Trophoblast cell (in vitro differentiated cells and primary cell): ENCODE measurements around the gene MKNK1.

Experiments used
- DNase-seq, 2 donors: peaks; one replicate each; pipeline ENCODE4 v3.0.0-alpha.2; 2016
- H2AFZ ChIP-seq: 2 replicates; pipeline ENCODE4 v1.6.1; 2013; ENCODE audit warnings: low read length, moderate library complexity, mild to moderate bottlenecking; ENCODE audit not compliant: insufficient read depth, poor library complexity
- H2AK5ac ChIP-seq: 2 replicates; pipeline ENCODE4 v1.6.1; 2013; ENCODE audit warnings: mild to moderate bottlenecking, low read length
- H2BK120ac ChIP-seq: 2 replicates; pipeline ENCODE4 v1.6.1; 2013; ENCODE audit warnings: low read length, mild to moderate bottlenecking, moderate library complexity; ENCODE audit not compliant: insufficient read depth, poor library complexity
- H2BK12ac ChIP-seq: 2 replicates; pipeline ENCODE4 v1.6.1; 2013; ENCODE audit warnings: mild to moderate bottlenecking, low read length, moderate library complexity
- H2BK5ac ChIP-seq: 2 replicates; pipeline ENCODE4 v1.6.1; 2013; ENCODE audit warnings: low read length, low read depth, moderate library complexity, mild to moderate bottlenecking; ENCODE audit not compliant: poor library complexity
- H3K14ac ChIP-seq: 2 replicates; pipeline ENCODE4 v1.6.1; 2013; ENCODE audit warnings: mild to moderate bottlenecking, low read length
- H3K18ac ChIP-seq: 2 replicates; pipeline ENCODE4 v1.6.1; 2013; ENCODE audit warnings: mild to moderate bottlenecking, low read length
- H3K23ac ChIP-seq: 2 replicates; pipeline ENCODE4 v1.6.1; 2013; ENCODE audit warnings: low read length
- H3K27ac ChIP-seq: 2 replicates; pipeline ENCODE4 v1.5.1; 2013; ENCODE audit warnings: low read depth, mild to moderate bottlenecking, inconsistent platforms, low read length, moderate library complexity
- H3K27me3 ChIP-seq: 2 replicates; pipeline ENCODE4 v1.6.1; 2013; ENCODE audit warnings: inconsistent platforms, mild to moderate bottlenecking, low read length, moderate library complexity; ENCODE audit not compliant: insufficient read depth
- H3K36me3 ChIP-seq, 2 experiments: 1 replicate in 1 of 2; 2 replicates in 1 of 2; pipeline ENCODE4 v1.6.1; 2013; ENCODE audit warnings: low read length in 2 of 2, mild to moderate bottlenecking in 2 of 2, moderate library complexity in 1 of 2; ENCODE audit not compliant: insufficient read depth in 2 of 2, control insufficient read depth in 1 of 2
- H3K4ac ChIP-seq: 2 replicates; pipeline ENCODE4 v1.6.1; 2013; ENCODE audit warnings: low read depth, mild to moderate bottlenecking, low read length, moderate library complexity
- H3K4me1 ChIP-seq, 2 experiments: 1 replicate in 1 of 2; 2 replicates in 1 of 2; pipeline ENCODE4 v1.6.1; 2013; ENCODE audit warnings: low read length in 2 of 2, mild to moderate bottlenecking in 2 of 2, moderate library complexity in 1 of 2; ENCODE audit not compliant: insufficient read depth in 2 of 2, control insufficient read depth in 1 of 2
- H3K4me2 ChIP-seq: 2 replicates; pipeline ENCODE4 v1.6.1; 2013; ENCODE audit warnings: inconsistent platforms, mild to moderate bottlenecking, low read length, moderate library complexity
- H3K4me3 ChIP-seq: 2 replicates; pipeline ENCODE4 v1.5.1; 2013; ENCODE audit warnings: mild to moderate bottlenecking, low read depth, low read length, inconsistent platforms
- H3K79me1 ChIP-seq: one replicate; pipeline ENCODE4 v1.6.1; 2013; ENCODE audit warnings: low read length
- H3K79me2 ChIP-seq: 2 replicates; pipeline ENCODE4 v1.6.1; 2013; ENCODE audit warnings: low read length, mild to moderate bottlenecking; ENCODE audit not compliant: control insufficient read depth, insufficient read depth, poor library complexity
- H3K9ac ChIP-seq: 2 replicates; pipeline ENCODE4 v1.6.1; 2013; ENCODE audit warnings: mild to moderate bottlenecking, low read length
- H3K9me3 ChIP-seq: 2 replicates; pipeline ENCODE4 v1.6.1; 2013; ENCODE audit warnings: low read depth, mild to moderate bottlenecking, control low read depth, inconsistent platforms, low read length; ENCODE audit not compliant: insufficient read depth
- H4K12ac ChIP-seq: 2 replicates; pipeline ENCODE4 v1.6.1; 2013; ENCODE audit warnings: low read depth, mild to moderate bottlenecking, low read length, moderate library complexity
- H4K8ac ChIP-seq: 2 replicates; pipeline ENCODE4 v1.6.1; 2013; ENCODE audit warnings: low read depth, mild to moderate bottlenecking, low read length, moderate library complexity
- H4K91ac ChIP-seq: one replicate; pipeline ENCODE4 v1.6.1; 2013; ENCODE audit warnings: low read depth, mild to moderate bottlenecking, low read length, moderate library complexity
- WGBS: extraction: QIAGEN DNeasy Blood & Tissue Kit; methylation state at CpG from one replicate; pipeline ENCODE4 v1.1.7; 2013; ENCODE audit warnings: missing lambda C conversion rate; ENCODE audit not compliant: insufficient read length, insufficient coverage; ENCODE audit errors: extremely low coverage; 5-methylcytosine and 5-hydroxymethylcytosine counted together

The MKNK1 gene

DNA sequence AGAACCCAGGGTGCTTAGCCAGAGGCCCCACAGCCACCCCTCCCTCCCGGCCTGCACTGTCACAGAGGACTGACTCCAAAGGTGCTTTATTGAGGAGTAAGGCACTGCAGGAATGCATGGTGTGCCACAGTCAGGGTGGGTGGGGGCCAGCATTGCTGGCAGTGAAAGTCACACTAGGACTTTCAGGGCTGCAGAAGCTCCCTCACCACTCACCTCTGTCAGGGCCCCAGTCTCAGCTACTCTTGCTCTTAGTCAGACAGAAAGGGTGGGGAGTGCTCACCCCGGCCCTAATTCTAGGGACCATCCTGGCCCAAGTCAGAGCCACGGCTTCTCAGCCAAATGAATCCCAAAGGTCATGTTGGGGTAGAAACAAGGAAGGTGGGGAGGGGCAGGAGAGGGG lies 72.0 kb downstream of the MKNK1 start:
- H3K23ac ChIP-seq: no peak overlapping the region

GRCh38 chr1:46530791-46531409 lies 73.2 kb downstream of the MKNK1 start:
- no peak overlapping the region for H4K8ac ChIP-seq
- H3K18ac ChIP-seq: no peak overlapping the region
- H2BK12ac ChIP-seq: no peak overlapping the region
- H2BK5ac ChIP-seq: no peak overlapping the region
- no peaks in the 10 kb centered on the region for H3K79me1 ChIP-seq
- no peak overlapping the region for H3K4me3 ChIP-seq
- no peak overlapping the region for H4K12ac ChIP-seq
- H3K9ac ChIP-seq: no peak overlapping the region
- H3K4me1 ChIP-seq: peaks cover 6 to 7% of the 10 kb centered on the region in 2 experiments
- no peak overlapping the region for H4K91ac ChIP-seq
- WGBS: no CpG with 5 or more reads among the region's 6 CpGs
- H3K27me3 ChIP-seq: peaks cover 33% of the 10 kb centered on the region
- H2AFZ ChIP-seq: no peak overlapping the region
- no peak overlapping the region for H3K27ac ChIP-seq
- H3K23ac ChIP-seq: no peak overlapping the region
- H2AK5ac ChIP-seq: no peak overlapping the region
- no peak overlapping the region for H3K14ac ChIP-seq
- no peak for DNase-seq
- no peak overlapping the region for H2BK120ac ChIP-seq
- H3K9me3 ChIP-seq: peaks cover 2% of the 10 kb centered on the region
- H3K36me3 ChIP-seq: no peaks in the 10 kb centered on the region
- no peak overlapping the region for H3K4ac ChIP-seq
- H3K79me2 ChIP-seq: no peaks in the 10 kb centered on the region
- no peak overlapping the region for H3K4me2 ChIP-seq

More for the DNA sequence above, 72.0 kb downstream of the MKNK1 start:
- no peaks in the 10 kb centered on the region for H3K79me1 ChIP-seq
- no peak overlapping the region for H4K12ac ChIP-seq
- no peak overlapping the region for H2BK5ac ChIP-seq
- no peak overlapping the region for H4K91ac ChIP-seq
- no peak overlapping the region for H3K14ac ChIP-seq
- no peaks in the 10 kb centered on the region for H3K36me3 ChIP-seq
- WGBS: no CpG with 5 or more reads among the region's 3 CpGs
- no peak overlapping the region for H4K8ac ChIP-seq
- H3K4me3 ChIP-seq: no peak overlapping the region
- H2BK12ac ChIP-seq: no peak overlapping the region
- no peak overlapping the region for H3K4ac ChIP-seq
- peaks cover 27% of the 10 kb centered on the region for H3K27me3 ChIP-seq
- no peaks in the 10 kb centered on the region for H3K79me2 ChIP-seq
- no peak overlapping the region for H2BK120ac ChIP-seq
- no peak for DNase-seq
- peaks cover 6 to 7% of the 10 kb centered on the region in 2 experiments for H3K4me1 ChIP-seq
- H2AFZ ChIP-seq: no peak overlapping the region
- H3K9ac ChIP-seq: no peak overlapping the region
- no peak overlapping the region for H3K4me2 ChIP-seq
- no peak overlapping the region for H3K18ac ChIP-seq
- peaks cover 2% of the 10 kb centered on the region for H3K9me3 ChIP-seq
- H3K27ac ChIP-seq: no peak overlapping the region
- H2AK5ac ChIP-seq: no peak overlapping the region

- Histone ChIP-seq H3K9ac (peak overlapping the region; percentile 4), H3K9me3 (peaks cover 2% of the 10 kb centered on the region), H2AFZ (no peak overlapping the region), H3K4me2 (no peak overlapping the region), H3K14ac (no peak overlapping the region), H3K4me1 (peaks cover 6 to 7% of the 10 kb centered on the region in 2 experiments), H3K27me3 (peaks cover 36% of the 10 kb centered on the region), H3K27ac (no peak overlapping the region), H4K91ac (no peak overlapping the region), H3K79me1 (no peaks in the 10 kb centered on the region), H3K4me3 (no peak overlapping the region), H3K36me3 (no peaks in the 10 kb centered on the region), H3K79me2 (no peaks in the 10 kb centered on the region), H2BK12ac (no peak overlapping the region), H2BK5ac (no peak overlapping the region), H2BK120ac (no peak overlapping the region), H3K23ac (no peak overlapping the region), H2AK5ac (no peak overlapping the region), H3K18ac (no peak overlapping the region), H3K4ac (no peak overlapping the region), H4K12ac (no peak overlapping the region), H4K8ac (no peak overlapping the region)
- DNase-seq: no peak
- WGBS: no CpG with 5 or more reads among the region's 3 CpGs
Observed at GRCh38 chr1:46530311-46530710, 73.8 kb downstream of the MKNK1 start.

GRCh38 chr1:46529031-46529630 lies 74.9 kb downstream of the MKNK1 start:
- H3K4me2 ChIP-seq: no peak overlapping the region
- H3K79me1 ChIP-seq: no peaks in the 10 kb centered on the region
- H3K9me3 ChIP-seq: peaks cover 2% of the 10 kb centered on the region
- no peak overlapping the region for H2BK5ac ChIP-seq
- no peak overlapping the region for H3K23ac ChIP-seq
- H3K27ac ChIP-seq: no peak overlapping the region
- H3K9ac ChIP-seq: no peak overlapping the region
- H2BK12ac ChIP-seq: no peak overlapping the region
- H4K91ac ChIP-seq: no peak overlapping the region
- no peaks in the 10 kb centered on the region for H3K79me2 ChIP-seq
- H3K14ac ChIP-seq: no peak overlapping the region
- peaks cover 41% of the 10 kb centered on the region for H3K27me3 ChIP-seq
- DNase-seq: no peak
- H4K8ac ChIP-seq: no peak overlapping the region
- H2BK120ac ChIP-seq: no peak overlapping the region
- no peak overlapping the region for H2AK5ac ChIP-seq
- WGBS: no CpG with 5 or more reads among the region's 4 CpGs
- no peak overlapping the region for H2AFZ ChIP-seq
- H3K18ac ChIP-seq: no peak overlapping the region
- peaks cover 6 to 7% of the 10 kb centered on the region in 2 experiments for H3K4me1 ChIP-seq
- H3K4me3 ChIP-seq: no peak overlapping the region
- no peak overlapping the region for H3K4ac ChIP-seq
- H3K36me3 ChIP-seq: no peaks in the 10 kb centered on the region
- no peak overlapping the region for H4K12ac ChIP-seq
